K562 (cell line): ENCODE data around the gene LACTB. TPM values are rescaled to one million over a fixed set of nuclear protein-coding genes. Genes with fewer than 3 reads are reported as not detected.

Source experiments
- CBFA2T3 ChIP-seq: fragments of 450-650 bp; IDR thresholded peaks from 2 replicates; pipeline ENCODE4 v1.6.1; 2017
- CEBPG ChIP-seq, 3 experiments: fragments of 200-800 bp in 1 of 3; sonication (Bioruptor generic) in 1 of 3; sonication (generic) in 1 of 3; formaldehyde crosslinking in 1 of 3; IDR thresholded peaks in 2 of 3; conservative IDR thresholded peaks in 1 of 3; 2 replicates each; pipeline versions ENCODE4 v1.6.1 to v1.8.0; 2016 to 2022; ENCODE audit warnings: missing compliant biosample characterization in 2 of 3, missing genetic modification characterization in 2 of 3, mild to moderate bottlenecking in 1 of 3, missing genetic modification reagents in 1 of 3
- ESRRA ChIP-seq: fragments of 450-650 bp; IDR thresholded peaks from 2 replicates; pipeline ENCODE4 v1.6.1; 2014; ENCODE audit warnings: low read depth, mild to moderate bottlenecking, moderate library complexity, borderline replicate concordance
- KLF13 ChIP-seq: fragments of 450-650 bp; IDR thresholded peaks from 2 replicates; pipeline ENCODE4 v1.6.1; 2016; ENCODE audit warnings: missing genetic modification characterization, low read depth, mild to moderate bottlenecking, missing compliant biosample characterization, moderate library complexity, borderline replicate concordance
- MCM2 ChIP-seq: fragments of 450-650 bp; IDR thresholded peaks from 2 replicates; pipeline ENCODE4 v1.6.1; 2017; ENCODE audit warnings: low read depth, mild to moderate bottlenecking
- MTA2 ChIP-seq: fragments of 450-650 bp; IDR thresholded peaks from 2 replicates; pipeline ENCODE4 v1.6.1; 2016; ENCODE audit warnings: low read depth
- RAD21 ChIP-seq, 2 experiments: fragments of 250-450 bp in 1 of 2; fragments of 450-650 bp in 1 of 2; sonication (Bioruptor Pico) in 1 of 2; formaldehyde crosslinking in 1 of 2; IDR thresholded peaks in 1 of 2; conservative IDR thresholded peaks in 1 of 2; 2 replicates each; pipeline versions ENCODE4 v1.4.0 to v1.8.0; 2020 to 2022; ENCODE audit warnings: mild to moderate bottlenecking in 2 of 2, moderate library complexity in 1 of 2
- RBM15 ChIP-seq: fragments of 200-400 bp; formaldehyde crosslinking; IDR thresholded peaks from 2 replicates; pipeline ENCODE4 v1.6.1; 2018; ENCODE audit warnings: mild to moderate bottlenecking, low read length, moderate library complexity; ENCODE audit not compliant: insufficient read depth
- TEAD1 ChIP-seq, 2 experiments: fragments of 450-650 bp in 1 of 2; sonication (generic) in 1 of 2; formaldehyde crosslinking; IDR thresholded peaks; 2 replicates each; pipeline versions ENCODE4 v1.4.0 to v1.8.0; 2020 to 2022; ENCODE audit warnings: mild to moderate bottlenecking in 2 of 2, missing genetic modification reagents in 1 of 2
- ZNF699 ChIP-seq: fragments of 250-450 bp; sonication (Bioruptor Pico); IDR thresholded peaks from 2 replicates; pipeline ENCODE4 v1.8.0; 2021; ENCODE audit warnings: mild to moderate bottlenecking, moderate library complexity; ENCODE audit not compliant: insufficient replicate concordance
- ZNF79 ChIP-seq: fragments of 250-450 bp; sonication (Bioruptor Pico); IDR thresholded peaks from 2 replicates; pipeline ENCODE4 v1.4.0; 2020; ENCODE audit warnings: low read depth, mild to moderate bottlenecking, moderate library complexity
- polyA plus RNA-seq, 8 experiments: library from polyadenylated mRNA; depleted of rRNA in 4 of 8; stranded (reverse) in 5 of 8; unstranded in 3 of 8; fragments of >200 nt; fragmentation: Nextera tagmentation in 2 of 8; fragmentation: Illumina TruSeq in 1 of 8; extraction: Ambion mirVana in 2 of 8; extraction: Trizol in 1 of 8; gene quantifications; 2 replicates each; pipeline versions ENCODE4 v1.2.1 to v1.2.3, GENCODE V29; 2011 to 2014; ENCODE audit warnings: inconsistent platforms in 1 of 8, missing spikeins in 1 of 8
- total RNA-seq, 7 experiments: library from RNA; depleted of rRNA in 6 of 7; stranded (reverse); fragments of >200 nt in 6 of 7; fragmentation: Illumina TruSeq in 2 of 7; extraction: Trizol in 2 of 7; gene quantifications; 2 replicates each; pipeline versions ENCODE4 v1.2.1 to v1.2.3, GENCODE V29; 2011 to 2021; ENCODE audit warnings: low replicate concordance in 1 of 7
- TF ChIP-seq, protein P1 (sequence below): fragments of 250-450 bp; sonication (Bioruptor Pico); IDR thresholded peaks from 2 replicates; pipeline ENCODE4 v1.5.0; 2021; ENCODE audit warnings: mild to moderate bottlenecking, moderate library complexity
- TF ChIP-seq, protein P2 (sequence below), 2 experiments: fragments of 250-450 bp in 1 of 2; fragments of 450-650 bp in 1 of 2; sonication (Bioruptor Pico) in 1 of 2; IDR thresholded peaks; 2 replicates each; pipeline versions ENCODE4 v1.6.1 to v1.8.0; 2016 to 2021; ENCODE audit warnings: mild to moderate bottlenecking in 2 of 2, moderate library complexity in 2 of 2, missing compliant biosample characterization in 1 of 2, missing genetic modification characterization in 1 of 2
- TF ChIP-seq, protein P3 (sequence below): fragments of 450-650 bp; IDR thresholded peaks from 2 replicates; pipeline ENCODE4 v1.6.1; 2016; ENCODE audit warnings: antibody characterized with exemption
- TF ChIP-seq, protein P4 (sequence below): fragments of 450-650 bp; formaldehyde crosslinking; IDR thresholded peaks from 2 replicates; pipeline ENCODE4 v1.4.0; 2020; ENCODE audit warnings: mild to moderate bottlenecking, moderate library complexity
- TF ChIP-seq, protein P5 (sequence below), 2 experiments: IDR thresholded peaks; 2 replicates each; pipeline ENCODE4 v1.6.1; 2011; ENCODE audit warnings: borderline replicate concordance in 1 of 2, control low read depth in 1 of 2, low read depth in 1 of 2, low read length in 1 of 2, mild to moderate bottlenecking in 1 of 2, mixed read lengths in 1 of 2, moderate library complexity in 1 of 2; ENCODE audit not compliant: insufficient read depth in 1 of 2, insufficient read length in 1 of 2, poor library complexity in 1 of 2, severe bottlenecking in 1 of 2; ENCODE audit errors: extremely low read depth in 1 of 2

The LACTB gene
- total and polyA plus RNA-seq, 9 of the 15 experiments (the other 6 are each of a cell fraction or from before 2014, with no cell fraction given) = 3.1 to 15.5 (median 9.8) TPM

DNA sequence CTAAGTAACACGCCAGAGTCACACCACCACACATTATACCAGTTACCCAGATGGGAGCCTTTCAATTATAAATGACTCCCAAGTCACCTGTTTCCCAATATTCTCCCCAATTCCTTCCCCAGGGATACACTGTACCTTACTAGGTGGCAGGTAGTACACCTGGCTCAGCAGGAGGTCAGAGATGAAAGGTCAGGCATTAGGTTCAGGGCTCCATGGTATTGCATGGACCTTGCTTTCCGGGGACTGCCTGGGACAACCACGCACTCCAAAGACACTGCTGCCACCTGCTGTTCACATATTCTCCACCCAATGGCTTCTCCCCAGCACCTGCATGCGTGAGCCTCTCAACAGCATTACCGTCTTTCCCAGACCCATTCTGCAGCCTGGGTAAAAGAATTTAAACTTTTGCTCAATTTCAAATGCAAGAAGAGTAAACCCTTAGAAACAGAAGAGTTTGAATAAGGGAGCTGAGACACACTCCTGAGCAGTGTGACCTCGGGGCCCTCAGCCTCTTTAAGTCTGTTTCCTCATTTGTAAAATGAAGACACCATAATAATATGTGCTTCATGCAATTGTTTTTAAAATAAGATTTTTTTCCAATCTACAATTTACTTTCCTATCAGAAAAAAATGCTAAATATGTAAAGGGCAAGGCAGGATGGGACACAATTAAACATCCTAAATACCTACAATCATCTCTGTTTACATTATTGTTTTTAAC lies 28.0 kb upstream of the LACTB start (continued):
- TF ChIP-seq, protein P1, sequence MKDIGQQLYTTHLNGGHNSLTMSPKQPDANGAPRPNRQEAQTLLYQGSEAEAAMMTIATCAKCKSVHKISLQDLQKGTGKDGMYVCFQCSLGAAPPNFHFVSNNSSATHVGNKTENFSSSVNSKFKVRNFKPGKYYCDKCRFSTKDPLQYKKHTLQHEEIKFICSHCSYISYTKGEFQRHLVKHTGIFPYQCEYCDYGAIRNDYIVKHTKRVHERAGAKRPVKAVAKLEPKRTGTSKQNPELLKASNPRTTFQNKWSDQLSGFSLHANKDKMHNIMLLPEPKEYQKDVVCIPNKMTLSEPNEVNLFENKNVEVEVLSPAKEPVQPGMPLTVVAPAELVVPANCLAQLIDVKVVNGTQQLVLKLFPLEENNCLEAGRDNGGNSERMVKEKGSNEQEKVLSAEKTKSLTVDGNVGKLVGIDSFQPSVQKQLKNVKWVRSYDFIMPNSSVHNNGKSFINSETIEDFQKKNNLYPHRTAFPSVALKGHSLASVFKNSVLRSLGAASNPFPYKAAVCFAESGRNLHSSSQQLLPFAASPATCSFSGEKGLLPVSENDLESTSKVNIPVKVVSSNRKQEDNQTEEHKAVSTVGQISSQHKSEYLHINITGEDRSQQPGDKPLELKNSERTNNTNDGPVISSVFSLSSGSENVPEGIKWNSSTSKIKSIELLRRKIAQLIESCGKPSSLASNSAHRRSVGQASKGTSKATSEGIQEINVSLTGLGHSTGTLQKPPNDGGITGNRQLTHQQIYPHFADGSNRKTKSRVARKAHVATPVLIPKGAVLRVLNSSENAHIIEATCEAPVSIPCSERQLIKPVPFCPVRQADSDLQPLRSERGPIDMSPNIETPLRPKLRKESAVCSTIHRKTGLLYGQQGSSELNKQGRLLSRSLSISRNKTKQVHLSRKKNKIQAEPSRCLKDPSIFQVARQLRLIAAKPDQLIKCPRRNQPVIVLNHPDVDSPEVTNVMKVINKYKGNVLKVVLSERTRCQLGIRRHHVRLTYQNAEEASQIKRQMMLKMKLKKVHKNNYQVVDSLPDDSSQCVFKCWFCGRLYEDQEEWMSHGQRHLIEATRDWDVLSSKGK (CRISPR knock-in tag) = no peak
- TF ChIP-seq, protein P2, sequence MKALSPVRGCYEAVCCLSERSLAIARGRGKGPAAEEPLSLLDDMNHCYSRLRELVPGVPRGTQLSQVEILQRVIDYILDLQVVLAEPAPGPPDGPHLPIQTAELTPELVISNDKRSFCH (CRISPR knock-in tag; IDR thresholded peaks at IDR 0.05) = no peak
- TF ChIP-seq, protein P2 (tag; IDR thresholded peaks at IDR 0.05) = 0 out of 2 replicates have a peak, but pooled peaks have one; percentile 35
- TF ChIP-seq KLF13 (tag) (no peak), TEAD1 (CRISPR knock-in tag; IDR thresholded peaks at IDR 0.05) (0 out of 4 replicates have a peak, but pooled peaks of 1 of the 2 experiments have one; percentile 18), CEBPG (CRISPR knock-in tag; IDR thresholded peaks at IDR 0.05) (peak; percentile 73; the same call in 1 of the 2 replicates), CEBPG (tag; conservative IDR thresholded peaks at IDR 0.05 in 1 of 2, IDR thresholded peaks at IDR 0.05 in 1 of 2) (peak in 1 of 2 experiments; percentile 7; a peak in 1 of 4 replicates), ZNF699 (no peak), MCM2 (no peak), CBFA2T3 (no peak), RAD21 (CRISPR knock-in tag; conservative IDR thresholded peaks at IDR 0.05 in 1 of 2, IDR thresholded peaks at IDR 0.05 in 1 of 2) (peak; percentile 98 to 100), ESRRA (peak; percentile 42; the same call in 1 of the 2 replicates), RBM15 (no peak), ZNF79 (no peak), MTA2 (peak; percentile 24; the same call in 1 of the 2 replicates)
- TF ChIP-seq, protein P3, sequence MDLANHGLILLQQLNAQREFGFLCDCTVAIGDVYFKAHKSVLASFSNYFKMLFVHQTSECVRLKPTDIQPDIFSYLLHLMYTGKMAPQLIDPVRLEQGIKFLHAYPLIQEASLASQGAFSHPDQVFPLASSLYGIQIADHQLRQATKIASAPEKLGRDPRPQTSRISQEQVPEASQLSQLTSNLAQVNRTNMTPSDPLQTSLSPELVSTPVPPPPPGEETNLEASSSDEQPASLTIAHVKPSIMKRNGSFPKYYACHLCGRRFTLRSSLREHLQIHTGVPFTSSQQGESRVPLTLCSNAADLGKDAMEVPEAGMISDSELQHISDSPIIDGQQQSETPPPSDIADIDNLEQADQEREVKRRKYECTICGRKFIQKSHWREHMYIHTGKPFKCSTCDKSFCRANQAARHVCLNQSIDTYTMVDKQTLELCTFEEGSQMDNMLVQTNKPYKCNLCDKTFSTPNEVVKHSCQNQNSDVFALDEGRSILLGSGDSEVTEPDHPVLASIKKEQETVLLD = no peak
- TF ChIP-seq, protein P4, sequence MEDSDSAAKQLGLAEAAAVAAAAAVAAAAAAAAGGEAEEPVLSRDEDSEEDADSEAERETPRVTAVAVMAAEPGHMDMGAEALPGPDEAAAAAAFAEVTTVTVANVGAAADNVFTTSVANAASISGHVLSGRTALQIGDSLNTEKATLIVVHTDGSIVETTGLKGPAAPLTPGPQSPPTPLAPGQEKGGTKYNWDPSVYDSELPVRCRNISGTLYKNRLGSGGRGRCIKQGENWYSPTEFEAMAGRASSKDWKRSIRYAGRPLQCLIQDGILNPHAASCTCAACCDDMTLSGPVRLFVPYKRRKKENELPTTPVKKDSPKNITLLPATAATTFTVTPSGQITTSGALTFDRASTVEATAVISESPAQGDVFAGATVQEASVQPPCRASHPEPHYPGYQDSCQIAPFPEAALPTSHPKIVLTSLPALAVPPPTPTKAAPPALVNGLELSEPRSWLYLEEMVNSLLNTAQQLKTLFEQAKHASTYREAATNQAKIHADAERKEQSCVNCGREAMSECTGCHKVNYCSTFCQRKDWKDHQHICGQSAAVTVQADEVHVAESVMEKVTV (CRISPR knock-in tag) = peak; percentile 96
- TF ChIP-seq, protein P5, sequence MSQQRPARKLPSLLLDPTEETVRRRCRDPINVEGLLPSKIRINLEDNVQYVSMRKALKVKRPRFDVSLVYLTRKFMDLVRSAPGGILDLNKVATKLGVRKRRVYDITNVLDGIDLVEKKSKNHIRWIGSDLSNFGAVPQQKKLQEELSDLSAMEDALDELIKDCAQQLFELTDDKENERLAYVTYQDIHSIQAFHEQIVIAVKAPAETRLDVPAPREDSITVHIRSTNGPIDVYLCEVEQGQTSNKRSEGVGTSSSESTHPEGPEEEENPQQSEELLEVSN (IDR thresholded peaks at IDR 0.05; ENCODE audit: borderline replicate concordance in 1 of 2, extremely low read depth in 1 of 2, insufficient read depth in 1 of 2, insufficient read length in 1 of 2, low read depth in 1 of 2, low read length in 1 of 2, poor library complexity in 1 of 2, severe bottlenecking in 1 of 2) = no peak
